HepG2 (cell line): ENCODE data around the gene OSGIN1. TPM values are rescaled to one million over a fixed set of nuclear protein-coding genes. Genes with fewer than 3 reads are reported as not detected.

Experiments
- AGO2 ChIP-seq: fragments of 200-400 bp; formaldehyde crosslinking; optimal IDR thresholded peaks from 2 replicates; pipeline ENCODE3; 2017; ENCODE audit warnings: mild to moderate bottlenecking, low read depth, low read length, moderate library complexity
- ARHGAP35 ChIP-seq: sonication (generic); formaldehyde crosslinking; IDR thresholded peaks from 2 replicates; pipeline ENCODE4 v1.9.0; 2022; ENCODE audit warnings: mild to moderate bottlenecking, inconsistent platforms, moderate library complexity, missing genetic modification reagents, borderline replicate concordance
- CBX2 ChIP-seq, 2 experiments: fragments of 200-600 bp in 1 of 2; sonication (generic); formaldehyde crosslinking in 1 of 2; IDR thresholded peaks; 2 replicates each; pipeline versions ENCODE4 v1.7.0 to v1.8.1; 2018 to 2022; ENCODE audit warnings: low read depth in 2 of 2, low read length in 1 of 2, mild to moderate bottlenecking in 1 of 2, missing genetic modification reagents in 1 of 2
- DNMT1 ChIP-seq: sonication (generic); formaldehyde crosslinking; IDR thresholded peaks from 2 replicates; pipeline ENCODE4 v1.5.1; 2020; ENCODE audit warnings: mild to moderate bottlenecking, missing genetic modification reagents
- FOXK2 ChIP-seq: fragments of 450-650 bp; IDR thresholded peaks from 2 replicates; pipeline ENCODE4 v1.6.1; 2016
- KLF11 ChIP-seq: IDR thresholded peaks from 2 replicates; pipeline ENCODE4 v1.6.1; 2016; ENCODE audit warnings: missing compliant biosample characterization
- MATR3 ChIP-seq: sonication (generic); formaldehyde crosslinking; IDR thresholded peaks from 2 replicates; pipeline ENCODE4 v1.4.0; 2020; ENCODE audit warnings: missing genetic modification reagents
- NAIF1 ChIP-seq: sonication (generic); formaldehyde crosslinking; IDR thresholded peaks from 2 replicates; pipeline ENCODE4 v1.5.0; 2020; ENCODE audit warnings: mild to moderate bottlenecking, missing genetic modification reagents, borderline replicate concordance
- NFE2L1 ChIP-seq: sonication (generic); formaldehyde crosslinking; IDR thresholded peaks from 2 replicates; pipeline ENCODE4 v1.4.0; 2020; ENCODE audit warnings: missing genetic modification reagents, mild to moderate bottlenecking, borderline replicate concordance
- PAF1 ChIP-seq: IDR thresholded peaks from 2 replicates; pipeline ENCODE4 v1.6.1; 2016; ENCODE audit warnings: missing genetic modification reagents, missing compliant biosample characterization
- PLSCR1 ChIP-seq: sonication (generic); formaldehyde crosslinking; IDR thresholded peaks from 2 replicates; pipeline ENCODE4 v1.5.0; 2020; ENCODE audit warnings: missing genetic modification reagents, mild to moderate bottlenecking, borderline replicate concordance
- SMARCE1 ChIP-seq: fragments of 450-650 bp; IDR thresholded peaks from 2 replicates; pipeline ENCODE4 v1.6.1; 2017; ENCODE audit warnings: borderline replicate concordance
- SPEN ChIP-seq: sonication (generic); formaldehyde crosslinking; IDR thresholded peaks from 2 replicates; pipeline ENCODE4 v1.5.1; 2020; ENCODE audit warnings: low read depth, mild to moderate bottlenecking, missing genetic modification reagents
- TAF1 ChIP-seq: sonication (generic); formaldehyde crosslinking; IDR thresholded peaks from 2 replicates; pipeline ENCODE4 v1.4.0; 2020; ENCODE audit warnings: missing genetic modification reagents
- THRA ChIP-seq: sonication (generic); formaldehyde crosslinking; IDR thresholded peaks from 2 replicates; pipeline ENCODE4 v1.4.0; 2020; ENCODE audit warnings: missing genetic modification reagents, borderline replicate concordance
- TRIM24 ChIP-seq: sonication (generic); formaldehyde crosslinking; IDR thresholded peaks from 2 replicates; pipeline ENCODE4 v1.8.0; 2022; ENCODE audit warnings: mild to moderate bottlenecking, missing genetic modification reagents
- XRCC5 ChIP-seq: fragments of 200-400 bp; formaldehyde crosslinking; optimal IDR thresholded peaks from 2 replicates; pipeline ENCODE3; 2017; ENCODE audit warnings: mild to moderate bottlenecking, low read length
- ZIK1 ChIP-seq: sonication (generic); formaldehyde crosslinking; IDR thresholded peaks from 2 replicates; pipeline ENCODE4 v1.5.0; 2020; ENCODE audit warnings: mild to moderate bottlenecking, low read depth, missing genetic modification reagents, borderline replicate concordance
- ZNF274 ChIP-seq: sonication (generic); formaldehyde crosslinking; IDR thresholded peaks from 2 replicates; pipeline ENCODE4 v1.5.1; 2020; ENCODE audit warnings: mild to moderate bottlenecking, missing genetic modification reagents
- ZNF3 ChIP-seq: IDR thresholded peaks from 2 replicates; pipeline ENCODE4 v1.7.0; 2017; ENCODE audit warnings: inconsistent platforms
- polyA plus RNA-seq, 8 experiments: library from polyadenylated mRNA; depleted of rRNA in 3 of 8; stranded (reverse) in 7 of 8; unstranded in 1 of 8; fragments of >200 nt; fragmentation: Illumina TruSeq in 4 of 8; extraction: Trizol in 4 of 8; gene quantifications; 2 replicates each; pipeline versions ENCODE4 v1.2.1 to v1.2.3, GENCODE V29; 2011 to 2016; ENCODE audit warnings: low read depth in 4 of 8, missing spikeins in 1 of 8, mixed read lengths in 1 of 8; ENCODE audit not compliant: insufficient read depth in 1 of 8
- total RNA-seq, 5 experiments: library from RNA; depleted of rRNA; stranded (reverse); fragments of >200 nt; fragmentation: Illumina TruSeq; extraction: Trizol; gene quantifications; 2 replicates each; pipeline ENCODE4 v1.2.3, GENCODE V29; 2016; ENCODE audit warnings: low read depth in 1 of 5
- TF ChIP-seq, protein P1 (sequence below): sonication (generic); formaldehyde crosslinking; IDR thresholded peaks from 2 replicates; pipeline ENCODE4 v1.5.1; 2020; ENCODE audit warnings: mild to moderate bottlenecking, missing genetic modification reagents, moderate library complexity
- TF ChIP-seq, protein P2 (sequence below): fragments of 450-650 bp; IDR thresholded peaks from 2 replicates; pipeline ENCODE4 v1.6.1; 2017; ENCODE audit warnings: mild to moderate bottlenecking

Gene OSGIN1
- total and polyA plus RNA-seq, 2 of the 13 experiments (the other 11 are each of a cell fraction or from before 2014, with no cell fraction given) = 20.5 to 27.1 TPM

DNA sequence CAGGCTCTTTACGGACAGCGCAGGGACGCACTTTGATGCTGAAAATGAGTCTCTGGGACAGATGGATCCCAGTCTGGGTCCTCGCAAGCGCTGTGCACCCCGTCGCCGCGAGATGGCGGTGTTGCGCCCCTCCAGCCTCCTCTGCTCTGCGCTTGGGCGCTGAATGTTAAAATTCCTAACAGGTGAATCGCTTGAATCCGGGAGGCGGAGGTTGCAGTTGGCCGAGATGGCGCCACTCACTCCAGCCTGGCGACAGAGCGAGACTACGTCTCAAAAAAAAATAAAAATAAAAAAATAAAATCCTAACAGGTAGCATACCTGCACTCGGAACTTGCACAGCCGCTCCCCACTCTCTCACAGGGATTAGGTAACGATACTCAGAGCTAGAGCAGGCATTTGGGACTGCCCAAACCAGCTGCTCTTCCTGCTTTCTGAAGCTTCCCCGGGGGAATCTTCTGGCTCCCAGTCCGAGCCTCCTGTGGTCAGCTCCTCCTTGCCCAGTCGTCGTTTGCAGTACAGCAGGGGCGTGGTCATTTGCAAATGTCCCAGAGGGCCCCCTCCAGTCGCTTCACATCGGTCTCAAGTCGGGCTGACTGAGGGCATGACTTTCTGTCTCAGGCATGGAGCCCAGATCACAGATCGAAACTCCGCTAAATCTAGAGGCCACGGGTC is 26.2 kb upstream of the OSGIN1 start (continued):
- no peak for TF ChIP-seq THRA (CRISPR knock-in tag)
- peak; percentile 67; the same call in 1 of the 2 replicates for TF ChIP-seq ZNF274 (CRISPR knock-in tag)
- TF ChIP-seq CBX2 (IDR thresholded peaks at IDR 0.05; ENCODE audit: low read depth, low read length) = no peak
- TF ChIP-seq CBX2 (CRISPR knock-in tag; IDR thresholded peaks at IDR 0.05; ENCODE audit: low read depth) = no peak
- no peak for TF ChIP-seq TRIM24 (CRISPR knock-in tag)
- TF ChIP-seq XRCC5 = peak; percentile 92
- no peak for TF ChIP-seq SMARCE1
- no peak for TF ChIP-seq ZNF3
- TF ChIP-seq NAIF1 (CRISPR knock-in tag) = no peak
- TF ChIP-seq NFE2L1 (CRISPR knock-in tag) = no peak
- no peak for TF ChIP-seq ARHGAP35
- no peak for TF ChIP-seq AGO2
- TF ChIP-seq TAF1 (CRISPR knock-in tag) = no peak
- 0 out of 2 replicates have a peak, but pooled peaks have one; percentile 68 for TF ChIP-seq KLF11 (CRISPR knock-in tag)
- TF ChIP-seq FOXK2 = no peak
- no peak for TF ChIP-seq SPEN (CRISPR knock-in tag)
- TF ChIP-seq MATR3 (CRISPR knock-in tag) = no peak
- TF ChIP-seq PLSCR1 (CRISPR knock-in tag) = no peak
- TF ChIP-seq, protein P1, sequence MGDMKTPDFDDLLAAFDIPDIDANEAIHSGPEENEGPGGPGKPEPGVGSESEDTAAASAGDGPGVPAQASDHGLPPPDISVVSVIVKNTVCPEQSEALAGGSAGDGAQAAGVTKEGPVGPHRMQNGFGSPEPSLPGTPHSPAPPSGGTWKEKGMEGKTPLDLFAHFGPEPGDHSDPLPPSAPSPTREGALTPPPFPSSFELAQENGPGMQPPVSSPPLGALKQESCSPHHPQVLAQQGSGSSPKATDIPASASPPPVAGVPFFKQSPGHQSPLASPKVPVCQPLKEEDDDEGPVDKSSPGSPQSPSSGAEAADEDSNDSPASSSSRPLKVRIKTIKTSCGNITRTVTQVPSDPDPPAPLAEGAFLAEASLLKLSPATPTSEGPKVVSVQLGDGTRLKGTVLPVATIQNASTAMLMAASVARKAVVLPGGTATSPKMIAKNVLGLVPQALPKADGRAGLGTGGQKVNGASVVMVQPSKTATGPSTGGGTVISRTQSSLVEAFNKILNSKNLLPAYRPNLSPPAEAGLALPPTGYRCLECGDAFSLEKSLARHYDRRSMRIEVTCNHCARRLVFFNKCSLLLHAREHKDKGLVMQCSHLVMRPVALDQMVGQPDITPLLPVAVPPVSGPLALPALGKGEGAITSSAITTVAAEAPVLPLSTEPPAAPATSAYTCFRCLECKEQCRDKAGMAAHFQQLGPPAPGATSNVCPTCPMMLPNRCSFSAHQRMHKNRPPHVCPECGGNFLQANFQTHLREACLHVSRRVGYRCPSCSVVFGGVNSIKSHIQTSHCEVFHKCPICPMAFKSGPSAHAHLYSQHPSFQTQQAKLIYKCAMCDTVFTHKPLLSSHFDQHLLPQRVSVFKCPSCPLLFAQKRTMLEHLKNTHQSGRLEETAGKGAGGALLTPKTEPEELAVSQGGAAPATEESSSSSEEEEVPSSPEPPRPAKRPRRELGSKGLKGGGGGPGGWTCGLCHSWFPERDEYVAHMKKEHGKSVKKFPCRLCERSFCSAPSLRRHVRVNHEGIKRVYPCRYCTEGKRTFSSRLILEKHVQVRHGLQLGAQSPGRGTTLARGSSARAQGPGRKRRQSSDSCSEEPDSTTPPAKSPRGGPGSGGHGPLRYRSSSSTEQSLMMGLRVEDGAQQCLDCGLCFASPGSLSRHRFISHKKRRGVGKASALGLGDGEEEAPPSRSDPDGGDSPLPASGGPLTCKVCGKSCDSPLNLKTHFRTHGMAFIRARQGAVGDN = peak; percentile 62
- TF ChIP-seq, protein P2, sequence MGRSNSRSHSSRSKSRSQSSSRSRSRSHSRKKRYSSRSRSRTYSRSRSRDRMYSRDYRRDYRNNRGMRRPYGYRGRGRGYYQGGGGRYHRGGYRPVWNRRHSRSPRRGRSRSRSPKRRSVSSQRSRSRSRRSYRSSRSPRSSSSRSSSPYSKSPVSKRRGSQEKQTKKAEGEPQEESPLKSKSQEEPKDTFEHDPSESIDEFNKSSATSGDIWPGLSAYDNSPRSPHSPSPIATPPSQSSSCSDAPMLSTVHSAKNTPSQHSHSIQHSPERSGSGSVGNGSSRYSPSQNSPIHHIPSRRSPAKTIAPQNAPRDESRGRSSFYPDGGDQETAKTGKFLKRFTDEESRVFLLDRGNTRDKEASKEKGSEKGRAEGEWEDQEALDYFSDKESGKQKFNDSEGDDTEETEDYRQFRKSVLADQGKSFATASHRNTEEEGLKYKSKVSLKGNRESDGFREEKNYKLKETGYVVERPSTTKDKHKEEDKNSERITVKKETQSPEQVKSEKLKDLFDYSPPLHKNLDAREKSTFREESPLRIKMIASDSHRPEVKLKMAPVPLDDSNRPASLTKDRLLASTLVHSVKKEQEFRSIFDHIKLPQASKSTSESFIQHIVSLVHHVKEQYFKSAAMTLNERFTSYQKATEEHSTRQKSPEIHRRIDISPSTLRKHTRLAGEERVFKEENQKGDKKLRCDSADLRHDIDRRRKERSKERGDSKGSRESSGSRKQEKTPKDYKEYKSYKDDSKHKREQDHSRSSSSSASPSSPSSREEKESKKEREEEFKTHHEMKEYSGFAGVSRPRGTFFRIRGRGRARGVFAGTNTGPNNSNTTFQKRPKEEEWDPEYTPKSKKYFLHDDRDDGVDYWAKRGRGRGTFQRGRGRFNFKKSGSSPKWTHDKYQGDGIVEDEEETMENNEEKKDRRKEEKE = no peak
- 0 out of 2 replicates have a peak, but pooled peaks have one; percentile 55 for TF ChIP-seq DNMT1
- no peak for TF ChIP-seq PAF1 (CRISPR knock-in tag)
- no peak for TF ChIP-seq ZIK1 (CRISPR knock-in tag)
